HG02623 (cell line): Measurements from ENCODE around the gene CACNA1C.
"Not testable (repeated sequence)": the region's sequence is repeated elsewhere in the genome, so short reads cannot be mapped to it uniquely, and the experiment has no call there.

Source experiments
- ATAC-seq: cut with Tn5 transposase; IDR thresholded peaks from one replicate; pipeline ENCODE4 v1.9.1; 2021; ENCODE audit warnings: moderate library complexity; ENCODE audit not compliant: unreplicated experiment

CACNA1C gene

GRCh38 chr12:2074792-2075191, 22.0 kb downstream of the CACNA1C start:
- ATAC-seq = no peak

- ATAC-seq = no peak
Measured at GRCh38 chr12:2075508-2076195, 22.9 kb downstream of the CACNA1C start.

- no peak for ATAC-seq
Measured at GRCh38 chr12:2076196-2076570, 23.4 kb downstream of the CACNA1C start.

- no peak for ATAC-seq
Measured at GRCh38 chr12:2076728-2077127, 23.9 kb downstream of the CACNA1C start.

GRCh38 chr12:2080604-2081003, 27.8 kb downstream of the CACNA1C start:
- no peak for ATAC-seq

GRCh38 chr12:2082321-2082720, 29.5 kb downstream of the CACNA1C start:
- ATAC-seq = no peak

- ATAC-seq = no peak
Measured at GRCh38 chr12:2083008-2083407, 30.2 kb downstream of the CACNA1C start.

GRCh38 chr12:2083561-2083960, 30.8 kb downstream of the CACNA1C start:
- ATAC-seq = no peak

GRCh38 chr12:2084553-2085296, 31.9 kb downstream of the CACNA1C start:
- ATAC-seq = no peak

GRCh38 chr12:2092354-2092753, 39.6 kb downstream of the CACNA1C start:
- no peak for ATAC-seq

- no peak for ATAC-seq
Measured at GRCh38 chr12:2092890-2093289, 40.1 kb downstream of the CACNA1C start.

- no peak for ATAC-seq
Measured at GRCh38 chr12:2094597-2094996, 41.8 kb downstream of the CACNA1C start.

GRCh38 chr12:2095878-2096277, 43.1 kb downstream of the CACNA1C start:
- ATAC-seq = no peak

- ATAC-seq = no peak
Measured at GRCh38 chr12:2097617-2098016, 44.8 kb downstream of the CACNA1C start.

- no peak for ATAC-seq
Measured at GRCh38 chr12:2098852-2099251, 46.1 kb downstream of the CACNA1C start.

- ATAC-seq = no peak
Measured at GRCh38 chr12:2099595-2099994, 46.8 kb downstream of the CACNA1C start.

- no peak for ATAC-seq
Measured at GRCh38 chr12:2101359-2101758, 48.6 kb downstream of the CACNA1C start.

- ATAC-seq = no peak
Measured at GRCh38 chr12:2101771-2102170, 49.0 kb downstream of the CACNA1C start.

- ATAC-seq = not testable (repeated sequence)
Measured at GRCh38 chr12:2102736-2103135, 49.9 kb downstream of the CACNA1C start.

GRCh38 chr12:2105387-2105786, 52.6 kb downstream of the CACNA1C start:
- ATAC-seq = not testable (repeated sequence)

GRCh38 chr12:2108166-2108565, 55.4 kb downstream of the CACNA1C start:
- ATAC-seq = no peak

- no peak for ATAC-seq
Measured at GRCh38 chr12:2108975-2109671, 56.3 kb downstream of the CACNA1C start.
